ENCODE data around the gene KCNJ2.

Gene KCNJ2

GRCh38 chr17:70206361-70207010 lies 37.2 kb downstream of the KCNJ2 start:
- peak; percentile 20 to 43 for DNase-seq

GRCh38 chr17:70207184-70207583 lies 37.9 kb downstream of the KCNJ2 start:
- no peak for DNase-seq

- DNase-seq: no peak
Measured at GRCh38 chr17:70208080-70208794, 38.9 kb downstream of the KCNJ2 start.

- DNase-seq: no peak
Measured at GRCh38 chr17:70208825-70209555, 39.7 kb downstream of the KCNJ2 start.

- DNase-seq: no peak
Measured at GRCh38 chr17:70215656-70216055, 46.3 kb downstream of the KCNJ2 start.

GRCh38 chr17:70217571-70217970 lies 48.2 kb downstream of the KCNJ2 start:
- no peak for DNase-seq

GRCh38 chr17:70225276-70225675 lies 55.9 kb downstream of the KCNJ2 start:
- DNase-seq: no peak
